Large intestine (tissue), 3 donors: ENCODE measurements around the gene OLFML1. TPM values are rescaled to one million over a fixed set of nuclear protein-coding genes. Genes with fewer than 3 reads are reported as not detected.

ENCODE experiments used
- DNase-seq, 2 donors: peaks; one replicate each; pipeline versions ENCODE4 v3.0.0 to v3.0.0-alpha.2; 2013
- H3K27ac ChIP-seq: one replicate; pipeline ENCODE4 v1.5.1; 2013; ENCODE audit warnings: low read length
- H3K27me3 ChIP-seq: 2 replicates; pipeline ENCODE4 v1.6.1; 2013; ENCODE audit warnings: low read length; ENCODE audit not compliant: control insufficient read depth, insufficient read depth
- H3K36me3 ChIP-seq: 2 replicates; pipeline ENCODE4 v1.6.1; 2013; ENCODE audit warnings: low read length; ENCODE audit not compliant: control insufficient read depth, insufficient read depth
- H3K4me1 ChIP-seq: one replicate; pipeline ENCODE4 v1.6.1; 2013; ENCODE audit warnings: low read length; ENCODE audit not compliant: control insufficient read depth, insufficient read depth
- H3K4me3 ChIP-seq: one replicate; pipeline ENCODE4 v1.5.1; 2013; ENCODE audit warnings: low read length
- H3K9me3 ChIP-seq: one replicate; pipeline ENCODE4 v1.6.1; 2013; ENCODE audit warnings: mild to moderate bottlenecking, low read depth, low read length, moderate library complexity; ENCODE audit not compliant: control insufficient read depth
- WGBS: methylation state at CpG from one replicate; pipeline ENCODE4 v1.1.5; 2013; ENCODE audit warnings: low lambda C conversion rate; ENCODE audit not compliant: insufficient coverage; 5-methylcytosine and 5-hydroxymethylcytosine counted together
- polyA plus RNA-seq: library from polyadenylated mRNA; unstranded; fragments of 120-200 nt; gene quantifications from one replicate; pipeline ENCODE4 v1.2.1, GENCODE V29; 2013

OLFML1 gene
- polyA plus RNA-seq, 1 donor: 15.4 TPM

GRCh38 chr11:7530013-7530640, 44.8 kb downstream of the OLFML1 start:
- Histone ChIP-seq H3K4me1 (no peaks in the 10 kb centered on the region), H3K27me3 (no peaks in the 10 kb centered on the region), H3K9me3 (no peaks in the 10 kb centered on the region), H3K27ac (no peak overlapping the region), H3K36me3 (no peaks in the 10 kb centered on the region), H3K4me3 (no peak overlapping the region)
- no peak for DNase-seq
- 83% methylated on average over 1 of the region's 1 CpG for WGBS

GRCh38 chr11:7531011-7531410, 45.7 kb downstream of the OLFML1 start:
- Histone ChIP-seq H3K9me3 (no peaks in the 10 kb centered on the region), H3K4me1 (peaks cover 6% of the 10 kb centered on the region), H3K27ac (no peak overlapping the region), H3K36me3 (no peaks in the 10 kb centered on the region), H3K27me3 (no peaks in the 10 kb centered on the region), H3K4me3 (no peak overlapping the region)
- DNase-seq: no peak

DNA sequence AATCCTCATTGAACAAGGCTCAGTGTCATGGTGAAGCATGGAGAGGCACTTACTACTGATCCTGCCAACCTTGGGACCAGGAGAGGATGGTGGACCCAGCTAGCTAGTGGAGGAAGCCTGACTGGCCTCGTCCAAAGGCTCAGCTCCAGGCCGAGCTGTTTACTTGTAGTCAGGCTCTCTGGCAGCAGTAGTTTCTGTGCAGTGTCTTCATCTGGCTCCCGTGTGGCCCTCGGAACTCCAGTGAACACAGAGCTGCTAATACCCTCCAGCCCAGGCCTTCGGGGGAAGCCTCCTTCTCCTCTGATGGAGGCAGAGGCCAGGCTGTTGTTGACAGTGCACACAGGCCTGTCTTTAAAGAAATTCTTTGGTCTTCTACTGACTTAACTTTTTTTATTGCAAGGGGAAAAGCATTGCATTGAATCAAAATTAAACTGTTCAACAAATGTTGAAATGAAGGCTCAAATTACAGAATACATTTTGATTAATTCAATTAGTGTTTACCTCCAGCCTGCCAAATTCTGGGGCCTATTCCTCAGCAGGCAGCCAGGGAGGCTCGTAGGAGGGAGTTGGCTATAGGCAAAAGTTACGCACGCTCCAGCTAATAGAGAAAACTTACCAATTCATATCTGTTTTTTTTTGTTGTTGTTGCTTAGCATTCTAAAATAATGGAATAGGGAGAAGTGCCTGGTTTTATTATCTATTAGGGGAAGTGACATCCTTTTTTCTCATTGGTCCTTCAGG, 47.3 kb downstream of the OLFML1 start:
- WGBS: no CpG with 5 or more reads among the region's 8 CpGs
- no peaks in the 10 kb centered on the region for H3K36me3 ChIP-seq
- H3K27me3 ChIP-seq: no peaks in the 10 kb centered on the region
- no peak for DNase-seq
- peaks cover 7% of the 10 kb centered on the region for H3K4me1 ChIP-seq
- H3K9me3 ChIP-seq: no peaks in the 10 kb centered on the region
- no peak overlapping the region for H3K27ac ChIP-seq
- H3K4me3 ChIP-seq: no peak overlapping the region

DNA sequence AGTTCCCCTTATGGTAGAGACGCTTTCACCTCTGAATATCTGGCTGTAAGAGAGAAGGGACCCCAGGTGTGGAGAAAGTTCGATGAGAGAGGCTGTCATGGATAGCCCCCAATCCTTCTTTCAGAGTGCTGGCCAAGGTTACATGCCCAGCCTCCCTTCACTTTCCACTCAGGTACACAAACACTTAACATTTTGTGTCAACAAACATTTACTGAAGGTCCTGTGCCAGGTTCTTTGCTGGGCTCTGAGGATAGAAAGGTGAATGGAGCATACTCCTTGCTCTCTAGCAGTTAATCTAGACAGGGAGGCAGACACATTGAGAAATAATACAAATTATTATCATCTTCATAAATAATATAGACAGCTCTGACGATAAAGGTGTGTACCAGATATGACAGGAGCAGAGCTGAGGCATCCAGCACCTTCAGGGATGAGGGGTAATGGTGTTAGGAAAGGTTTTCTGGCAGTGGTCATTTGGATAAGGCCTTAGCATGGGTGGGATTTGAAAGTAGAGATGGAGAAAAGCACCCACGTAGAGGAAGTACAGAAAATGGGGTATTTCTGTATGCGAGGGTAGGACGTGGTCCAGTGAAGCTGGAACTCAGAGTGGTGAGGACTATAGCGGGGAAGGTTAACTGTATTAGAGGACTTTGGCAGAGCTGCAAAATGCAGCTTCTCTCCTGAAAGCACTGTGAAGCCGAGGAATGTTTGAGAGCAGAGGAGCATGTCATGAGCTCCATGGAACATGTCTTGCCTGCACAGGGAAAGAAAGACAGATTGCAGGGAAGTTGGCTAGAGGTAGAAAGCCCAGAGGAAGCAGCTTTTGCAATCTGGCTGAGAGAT, 48.1 kb downstream of the OLFML1 start:
- H3K27me3 ChIP-seq: no peaks in the 10 kb centered on the region
- H3K36me3 ChIP-seq: no peaks in the 10 kb centered on the region
- no peak overlapping the region for H3K27ac ChIP-seq
- no peak overlapping the region for H3K4me3 ChIP-seq
- H3K4me1 ChIP-seq: peaks cover 8% of the 10 kb centered on the region
- no peak for DNase-seq
- 71% methylated on average over 4 of the region's 8 CpGs for WGBS
- H3K9me3 ChIP-seq: no peaks in the 10 kb centered on the region

- H3K9me3 ChIP-seq: no peaks in the 10 kb centered on the region
- no peak overlapping the region for H3K27ac ChIP-seq
- H3K27me3 ChIP-seq: no peaks in the 10 kb centered on the region
- no peak overlapping the region for H3K4me3 ChIP-seq
- DNase-seq: no peak
- peaks cover 9% of the 10 kb centered on the region for H3K4me1 ChIP-seq
- no peaks in the 10 kb centered on the region for H3K36me3 ChIP-seq
Measured at GRCh38 chr11:7534042-7534378, 48.7 kb downstream of the OLFML1 start.

GRCh38 chr11:7536100-7536499, 50.8 kb downstream of the OLFML1 start:
- Histone ChIP-seq H3K9me3 (no peaks in the 10 kb centered on the region), H3K27me3 (no peaks in the 10 kb centered on the region), H3K27ac (no peak overlapping the region), H3K4me1 (peaks cover 9% of the 10 kb centered on the region), H3K4me3 (no peak overlapping the region), H3K36me3 (no peaks in the 10 kb centered on the region)
- peak; percentile 59 to 75 for DNase-seq
- WGBS: 29% methylated on average over 1 of the region's 8 CpGs

DNA sequence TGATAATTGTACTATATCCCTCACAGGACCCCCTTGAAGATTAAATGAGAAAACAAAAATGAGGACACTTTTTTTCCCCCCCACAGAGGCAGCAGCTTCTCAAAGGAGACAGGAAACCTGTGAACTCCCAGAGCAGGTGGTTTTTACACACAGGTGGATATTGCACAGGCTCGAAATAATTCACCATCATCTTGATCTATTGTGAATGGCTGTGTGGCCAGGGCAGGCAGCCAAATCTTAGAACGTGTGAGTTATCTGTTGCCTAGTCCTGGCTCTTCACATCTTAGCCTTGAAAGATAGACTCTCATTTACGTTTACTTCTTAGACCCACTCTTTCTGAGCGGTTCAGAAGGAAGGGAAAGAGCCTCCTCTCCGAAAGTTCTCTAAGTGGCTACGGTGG, 52.0 kb downstream of the OLFML1 start:
- H3K4me3 ChIP-seq: no peak overlapping the region
- no peaks in the 10 kb centered on the region for H3K36me3 ChIP-seq
- no peaks in the 10 kb centered on the region for H3K27me3 ChIP-seq
- H3K27ac ChIP-seq: no peak overlapping the region
- no CpG with 5 or more reads among the region's 6 CpGs for WGBS
- H3K4me1 ChIP-seq: peaks cover 9% of the 10 kb centered on the region
- no peak for DNase-seq
- H3K9me3 ChIP-seq: no peaks in the 10 kb centered on the region

DNA sequence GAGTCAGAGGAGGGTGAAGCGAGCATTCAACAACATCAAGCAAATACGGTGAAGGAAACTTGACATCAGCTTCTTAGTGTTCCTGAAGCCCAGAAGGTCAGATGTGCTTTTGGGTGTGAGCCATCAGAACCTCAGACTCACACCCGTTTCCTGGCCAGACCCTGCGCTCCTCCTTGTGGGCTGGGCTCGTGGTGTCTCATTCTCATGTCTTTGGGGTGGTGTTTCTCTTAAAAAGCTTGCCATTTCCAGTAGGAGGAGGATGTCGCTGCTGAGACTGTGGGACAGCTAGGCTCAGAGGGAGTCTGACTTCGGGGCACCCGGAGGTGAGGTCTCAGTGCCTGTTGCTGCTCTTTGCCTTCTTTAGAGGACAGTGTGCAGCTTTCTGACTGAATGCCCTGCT, 52.7 kb downstream of the OLFML1 start:
- Histone ChIP-seq H3K9me3 (no peaks in the 10 kb centered on the region), H3K27me3 (no peaks in the 10 kb centered on the region), H3K4me1 (peaks cover 9% of the 10 kb centered on the region), H3K36me3 (no peaks in the 10 kb centered on the region), H3K4me3 (no peak overlapping the region), H3K27ac (no peak overlapping the region)
- no CpG with 5 or more reads among the region's 8 CpGs for WGBS
- DNase-seq: no peak

DNA sequence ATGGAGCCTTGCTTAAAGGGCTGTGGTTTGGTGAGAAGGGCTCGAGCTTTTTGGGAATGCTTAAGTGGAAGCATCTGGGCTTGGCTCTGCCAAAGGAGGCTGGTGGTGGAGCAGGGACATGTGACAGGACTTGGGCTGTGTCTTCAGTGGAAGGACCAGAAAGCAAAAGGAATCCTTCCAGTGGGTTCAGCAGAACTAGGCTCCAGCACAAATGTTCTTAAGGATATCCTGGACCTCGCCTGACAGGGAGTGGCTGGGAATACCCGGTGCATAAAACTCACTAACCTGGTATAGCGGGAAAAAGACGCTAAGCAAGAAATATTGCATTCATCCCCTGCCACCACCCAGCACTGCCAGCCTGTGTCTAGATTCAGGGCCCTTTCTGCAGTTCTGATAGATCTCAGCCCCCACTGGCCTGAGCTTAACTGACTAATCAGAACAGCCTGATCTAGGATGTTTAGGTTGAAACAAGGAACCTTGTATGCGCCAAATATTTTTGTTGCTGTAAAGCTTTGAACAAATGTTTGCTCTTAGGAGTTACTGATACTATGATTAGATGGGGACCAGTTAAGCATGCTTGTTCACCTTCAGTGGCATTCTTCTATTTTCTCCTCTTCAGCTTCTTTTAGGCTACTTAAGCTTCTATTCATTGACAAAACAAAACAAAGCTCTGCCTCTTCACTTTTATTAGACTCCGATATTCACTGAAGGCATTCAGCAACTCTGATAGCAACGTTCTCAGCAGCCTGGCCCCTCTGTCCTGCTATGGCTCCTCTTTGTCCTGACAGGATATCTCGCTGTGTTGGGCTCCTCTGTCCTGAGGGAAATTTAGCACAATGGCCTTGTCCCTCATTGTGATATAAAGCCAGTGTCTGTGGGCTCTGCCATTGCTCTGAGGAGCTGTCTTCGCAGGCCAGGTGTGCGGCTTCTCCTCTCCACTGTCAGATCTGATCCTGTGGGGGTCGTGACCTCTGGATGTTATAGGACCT, 53.5 kb downstream of the OLFML1 start:
- H3K4me3 ChIP-seq: no peak overlapping the region
- 60% methylated on average over 2 of the region's 12 CpGs for WGBS
- no peaks in the 10 kb centered on the region for H3K36me3 ChIP-seq
- DNase-seq: no peak
- no peak overlapping the region for H3K27ac ChIP-seq
- peaks cover 9% of the 10 kb centered on the region for H3K4me1 ChIP-seq
- no peaks in the 10 kb centered on the region for H3K27me3 ChIP-seq
- H3K9me3 ChIP-seq: no peaks in the 10 kb centered on the region
